Measurements from ENCODE around the gene FUBP1. TPM values are rescaled to one million over a fixed set of nuclear protein-coding genes. Genes with fewer than 3 reads are reported as not detected.

Gene FUBP1
- total and polyA plus RNA-seq, 9 of the 15 experiments (the other 6 are each of a cell fraction or from before 2014, with no cell fraction given), result 104 to 294 (median 213) TPM

- TF ChIP-seq SNRNP70 (optimal IDR thresholded peaks at IDR 0.05; ENCODE audit: low read depth, low read length) (no peak), TBL1XR1 (IDR thresholded peaks at IDR 0.05; ENCODE audit: low read length in 2 of 2) (peak; percentile 93), FOSL1 (tag; conservative IDR thresholded peaks at IDR 0.05) (peak; percentile 52), TRIM24 (IDR thresholded peaks at IDR 0.05) (peak; percentile 6 to 18; a peak in 2 of 4 replicates), ZNF311 (CRISPR knock-in tag; IDR thresholded peaks at IDR 0.05) (peak; percentile 89), MTA2 (IDR thresholded peaks at IDR 0.05; ENCODE audit: low read depth) (no peak), ESRRA (IDR thresholded peaks at IDR 0.05; ENCODE audit: borderline replicate concordance, low read depth) (no peak), NELFE (IDR thresholded peaks at IDR 0.05; ENCODE audit: insufficient read depth, insufficient read length) (no peak), TAF1 (IDR thresholded peaks at IDR 0.05; ENCODE audit: control insufficient read depth, extremely low read depth, insufficient read depth, low read length, severe bottlenecking) (peak; percentile 37), POLR3G (IDR thresholded peaks at IDR 0.05; ENCODE audit: extremely low read depth, insufficient read length, insufficient replicate concordance) (no peak), JUNB (CRISPR knock-in tag; conservative IDR thresholded peaks at IDR 0.05) (peak; percentile 86), NR4A1 (CRISPR knock-in tag; IDR thresholded peaks at IDR 0.05) (no peak), NR4A1 (tag; IDR thresholded peaks at IDR 0.05) (no peak), RBM25 (IDR thresholded peaks at IDR 0.05; ENCODE audit: low read depth, low read length, severe bottlenecking) (peak; percentile 29), NCOR1 (IDR thresholded peaks at IDR 0.05) (peak; percentile 89), ZNF561 (CRISPR knock-in tag; conservative IDR thresholded peaks at IDR 0.05) (peak; percentile 96)
- TF ChIP-seq, protein P1, sequence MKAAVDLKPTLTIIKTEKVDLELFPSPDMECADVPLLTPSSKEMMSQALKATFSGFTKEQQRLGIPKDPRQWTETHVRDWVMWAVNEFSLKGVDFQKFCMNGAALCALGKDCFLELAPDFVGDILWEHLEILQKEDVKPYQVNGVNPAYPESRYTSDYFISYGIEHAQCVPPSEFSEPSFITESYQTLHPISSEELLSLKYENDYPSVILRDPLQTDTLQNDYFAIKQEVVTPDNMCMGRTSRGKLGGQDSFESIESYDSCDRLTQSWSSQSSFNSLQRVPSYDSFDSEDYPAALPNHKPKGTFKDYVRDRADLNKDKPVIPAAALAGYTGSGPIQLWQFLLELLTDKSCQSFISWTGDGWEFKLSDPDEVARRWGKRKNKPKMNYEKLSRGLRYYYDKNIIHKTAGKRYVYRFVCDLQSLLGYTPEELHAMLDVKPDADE (conservative IDR thresholded peaks at IDR 0.05; ENCODE audit: control insufficient read depth, low read depth, low read length), result peak; percentile 16; the same call in 1 of the 2 replicates
- TF ChIP-seq, protein P2, sequence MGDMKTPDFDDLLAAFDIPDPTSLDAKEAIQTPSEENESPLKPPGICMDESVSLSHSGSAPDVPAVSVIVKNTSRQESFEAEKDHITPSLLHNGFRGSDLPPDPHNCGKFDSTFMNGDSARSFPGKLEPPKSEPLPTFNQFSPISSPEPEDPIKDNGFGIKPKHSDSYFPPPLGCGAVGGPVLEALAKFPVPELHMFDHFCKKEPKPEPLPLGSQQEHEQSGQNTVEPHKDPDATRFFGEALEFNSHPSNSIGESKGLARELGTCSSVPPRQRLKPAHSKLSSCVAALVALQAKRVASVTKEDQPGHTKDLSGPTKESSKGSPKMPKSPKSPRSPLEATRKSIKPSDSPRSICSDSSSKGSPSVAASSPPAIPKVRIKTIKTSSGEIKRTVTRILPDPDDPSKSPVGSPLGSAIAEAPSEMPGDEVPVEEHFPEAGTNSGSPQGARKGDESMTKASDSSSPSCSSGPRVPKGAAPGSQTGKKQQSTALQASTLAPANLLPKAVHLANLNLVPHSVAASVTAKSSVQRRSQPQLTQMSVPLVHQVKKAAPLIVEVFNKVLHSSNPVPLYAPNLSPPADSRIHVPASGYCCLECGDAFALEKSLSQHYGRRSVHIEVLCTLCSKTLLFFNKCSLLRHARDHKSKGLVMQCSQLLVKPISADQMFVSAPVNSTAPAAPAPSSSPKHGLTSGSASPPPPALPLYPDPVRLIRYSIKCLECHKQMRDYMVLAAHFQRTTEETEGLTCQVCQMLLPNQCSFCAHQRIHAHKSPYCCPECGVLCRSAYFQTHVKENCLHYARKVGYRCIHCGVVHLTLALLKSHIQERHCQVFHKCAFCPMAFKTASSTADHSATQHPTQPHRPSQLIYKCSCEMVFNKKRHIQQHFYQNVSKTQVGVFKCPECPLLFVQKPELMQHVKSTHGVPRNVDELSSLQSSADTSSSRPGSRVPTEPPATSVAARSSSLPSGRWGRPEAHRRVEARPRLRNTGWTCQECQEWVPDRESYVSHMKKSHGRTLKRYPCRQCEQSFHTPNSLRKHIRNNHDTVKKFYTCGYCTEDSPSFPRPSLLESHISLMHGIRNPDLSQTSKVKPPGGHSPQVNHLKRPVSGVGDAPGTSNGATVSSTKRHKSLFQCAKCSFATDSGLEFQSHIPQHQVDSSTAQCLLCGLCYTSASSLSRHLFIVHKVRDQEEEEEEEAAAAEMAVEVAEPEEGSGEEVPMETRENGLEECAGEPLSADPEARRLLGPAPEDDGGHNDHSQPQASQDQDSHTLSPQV (IDR thresholded peaks at IDR 0.05), result peak; percentile 59
- TF ChIP-seq, protein P3, sequence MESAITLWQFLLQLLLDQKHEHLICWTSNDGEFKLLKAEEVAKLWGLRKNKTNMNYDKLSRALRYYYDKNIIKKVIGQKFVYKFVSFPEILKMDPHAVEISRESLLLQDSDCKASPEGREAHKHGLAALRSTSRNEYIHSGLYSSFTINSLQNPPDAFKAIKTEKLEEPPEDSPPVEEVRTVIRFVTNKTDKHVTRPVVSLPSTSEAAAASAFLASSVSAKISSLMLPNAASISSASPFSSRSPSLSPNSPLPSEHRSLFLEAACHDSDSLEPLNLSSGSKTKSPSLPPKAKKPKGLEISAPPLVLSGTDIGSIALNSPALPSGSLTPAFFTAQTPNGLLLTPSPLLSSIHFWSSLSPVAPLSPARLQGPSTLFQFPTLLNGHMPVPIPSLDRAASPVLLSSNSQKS (CRISPR knock-in tag; IDR thresholded peaks at IDR 0.05), result peak; percentile 99
Observed at GRCh38 chr1:78003882-78004718, 25.2 kb upstream of the FUBP1 start (continued).
